ENCODE results near the gene MAD1L1. TPM values are rescaled to one million over a fixed set of nuclear protein-coding genes. Genes with fewer than 3 reads are reported as not detected.

The MAD1L1 gene
- total and polyA plus RNA-seq, 2 of the 8 experiments (the other 6 are each of a cell fraction or from before 2014, with no cell fraction given), result 40.4 to 44.6 TPM

GRCh38 chr7:2093843-2094220 lies 138.9 kb downstream of the MAD1L1 start:
- Histone ChIP-seq H2BK20ac (ENCODE audit: low read length) (no peak overlapping the region), H3K14ac (ENCODE audit: insufficient read length) (no peak overlapping the region), H3K4me1 (replicated peaks in 1 of 4; ENCODE audit: control insufficient read depth in 3 of 4, insufficient read depth in 4 of 4, low read length in 3 of 4) (no peaks in the 10 kb centered on the region), H4K20me1 (replicated peaks in 1 of 2; ENCODE audit: control insufficient read depth in 1 of 2, insufficient read depth in 2 of 2, low read length in 2 of 2) (peaks cover 4 to 6% of the 10 kb centered on the region in 2 experiments), H2BK5ac (ENCODE audit: low read depth, low read length) (peak overlapping the region; percentile 75; the same call in 1 of the 2 replicates), H3K36me3 (ENCODE audit: control insufficient read depth in 2 of 4, insufficient read depth in 4 of 4, low read length in 3 of 4) (no peaks in the 10 kb centered on the region), H3K23ac (ENCODE audit: insufficient read length) (no peak overlapping the region), H3K79me2 (ENCODE audit: control insufficient read depth in 1 of 2, insufficient read depth in 2 of 2, low read length in 2 of 2) (no peaks in the 10 kb centered on the region), H2BK120ac (replicated peaks; ENCODE audit: low read depth, low read length) (no peak overlapping the region), H3K56ac (replicated peaks; ENCODE audit: insufficient read length, low read depth, low read length) (no peak overlapping the region), H2BK12ac (ENCODE audit: low read depth, low read length) (no peak overlapping the region), H4K5ac (ENCODE audit: insufficient read length, low read depth, low read length) (no peak overlapping the region), H2AFZ (ENCODE audit: low read length) (no peak overlapping the region), H4K8ac (ENCODE audit: extremely low read depth, insufficient read depth, low read length) (no peak overlapping the region; the same call in 1 of the 2 replicates), H3K9me3 (ENCODE audit: insufficient read depth in 2 of 2, low read depth in 1 of 2, low read length in 1 of 2) (no peaks in the 10 kb centered on the region), H3K79me1 (ENCODE audit: low read depth, low read length) (peaks cover 13% of the 10 kb centered on the region), H3K27ac (ENCODE audit: low read depth, low read length) (no peak overlapping the region), H3K9ac (replicated peaks in 1 of 4; ENCODE audit: extremely low read depth in 1 of 4, low read depth in 3 of 4, low read length in 3 of 4) (no peak overlapping the region), H3K18ac (ENCODE audit: extremely low read depth, low read length) (no peak overlapping the region), H3K4me3 (ENCODE audit: extremely low read depth in 1 of 4, insufficient read depth in 2 of 4, low read depth in 3 of 4, low read length in 4 of 4) (no peak overlapping the region), H3K23me2 (ENCODE audit: low read depth, low read length) (no peaks in the 10 kb centered on the region), H3K4me2 (ENCODE audit: insufficient read depth in 1 of 2, low read depth in 2 of 2, low read length in 2 of 2) (no peak overlapping the region), H3K4ac (replicated peaks; ENCODE audit: insufficient read length, low read depth, low read length) (no peak overlapping the region), H2BK15ac (ENCODE audit: low read length) (no peak overlapping the region), H4K91ac (replicated peaks; ENCODE audit: insufficient read length, low read length) (no peak overlapping the region), H3K27me3 (replicated peaks in 1 of 4; ENCODE audit: control insufficient read depth in 3 of 4, extremely low read depth in 1 of 4, insufficient read depth in 3 of 4, low read length in 3 of 4) (no peaks in the 10 kb centered on the region), H2AK5ac (ENCODE audit: low read depth, low read length) (no peak overlapping the region)
- WGBS, 2 experiments (ENCODE audit: extremely low coverage in 1 of 2, insufficient coverage in 1 of 2, insufficient read length in 1 of 2, insufficient replicate concordance in 2 of 2, low coverage in 1 of 2, low lambda C conversion rate in 2 of 2, missing lambda C conversion rate in 1 of 2), result 98% methylated on average over 8 of the region's 13 CpGs; no CpG with 5 or more reads in 1 of the 2 experiments
- ChIA-PET POLR2A (ENCODE audit: partially characterized antibody) (no interaction called here), CTCF (ENCODE audit: partially characterized antibody) (interaction anchor here (1.3 to 1.5 kb wide), 2 partner anchors 11 kb away, joined by 5 to 8 read pairs; no protein-coding TSS in a partner anchor)
- no peak for DNase-seq (ENCODE audit: low read depth in 1 of 2, low spot score in 2 of 2)
- FAIRE-seq, result no peak
- TF ChIP-seq RXRA (IDR thresholded peaks at IDR 0.05; ENCODE audit: insufficient read depth, low read depth, low read length), result no peak
- no peak for TF ChIP-seq KDM5A (IDR thresholded peaks at IDR 0.05; ENCODE audit: low read length)
- TF ChIP-seq POLR2AphosphoS5 (IDR thresholded peaks at IDR 0.05; ENCODE audit: low read depth, low read length), result no peak
- TF ChIP-seq NANOG (IDR thresholded peaks at IDR 0.05; ENCODE audit: insufficient read depth, low read depth, low read length, poor library complexity, severe bottlenecking), result no peak
- no peak for TF ChIP-seq ATF3 (IDR thresholded peaks at IDR 0.05; ENCODE audit: insufficient read depth, low read depth, low read length)
- TF ChIP-seq CTBP2 (IDR thresholded peaks at IDR 0.05; ENCODE audit: borderline replicate concordance, insufficient read depth, insufficient read length, low read length), result no peak
- no peak for TF ChIP-seq SAP30 (IDR thresholded peaks at IDR 0.05; ENCODE audit: insufficient read depth, insufficient replicate concordance, low read length)
